ENCODE measurements around the gene APRT. TPM values are rescaled to one million over a fixed set of nuclear protein-coding genes. Genes with fewer than 3 reads are reported as not detected.

APRT gene
- total RNA-seq, 1 donor: 95.9 TPM

DNA sequence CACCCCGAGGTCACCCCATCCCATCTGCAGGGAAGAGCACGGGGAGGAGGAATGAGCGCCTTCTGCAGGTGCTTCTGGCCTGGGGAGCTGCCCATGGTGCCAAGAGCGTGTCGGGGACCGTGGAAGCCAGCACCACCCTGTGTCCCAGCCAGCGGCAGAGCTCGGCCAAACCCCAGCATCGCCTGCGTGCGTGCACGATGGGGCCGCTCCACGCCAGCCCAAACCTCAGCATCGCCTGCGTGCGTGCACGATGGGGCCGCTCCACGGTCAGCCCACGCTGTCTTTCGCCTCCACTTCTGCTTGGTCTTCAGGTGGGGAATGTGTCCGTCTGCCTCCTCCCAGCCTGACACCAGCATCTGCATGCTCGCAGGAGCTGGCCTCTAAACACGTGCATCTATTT lies 31.1 kb upstream of the APRT start:
- DNase-seq (ENCODE audit: low read depth in 2 of 3, low spot score in 2 of 3): no peak

GRCh38 chr16:88842308-88842756 lies 30.6 kb upstream of the APRT start:
- no peak for DNase-seq (ENCODE audit: low read depth in 2 of 3, low spot score in 2 of 3)

DNA sequence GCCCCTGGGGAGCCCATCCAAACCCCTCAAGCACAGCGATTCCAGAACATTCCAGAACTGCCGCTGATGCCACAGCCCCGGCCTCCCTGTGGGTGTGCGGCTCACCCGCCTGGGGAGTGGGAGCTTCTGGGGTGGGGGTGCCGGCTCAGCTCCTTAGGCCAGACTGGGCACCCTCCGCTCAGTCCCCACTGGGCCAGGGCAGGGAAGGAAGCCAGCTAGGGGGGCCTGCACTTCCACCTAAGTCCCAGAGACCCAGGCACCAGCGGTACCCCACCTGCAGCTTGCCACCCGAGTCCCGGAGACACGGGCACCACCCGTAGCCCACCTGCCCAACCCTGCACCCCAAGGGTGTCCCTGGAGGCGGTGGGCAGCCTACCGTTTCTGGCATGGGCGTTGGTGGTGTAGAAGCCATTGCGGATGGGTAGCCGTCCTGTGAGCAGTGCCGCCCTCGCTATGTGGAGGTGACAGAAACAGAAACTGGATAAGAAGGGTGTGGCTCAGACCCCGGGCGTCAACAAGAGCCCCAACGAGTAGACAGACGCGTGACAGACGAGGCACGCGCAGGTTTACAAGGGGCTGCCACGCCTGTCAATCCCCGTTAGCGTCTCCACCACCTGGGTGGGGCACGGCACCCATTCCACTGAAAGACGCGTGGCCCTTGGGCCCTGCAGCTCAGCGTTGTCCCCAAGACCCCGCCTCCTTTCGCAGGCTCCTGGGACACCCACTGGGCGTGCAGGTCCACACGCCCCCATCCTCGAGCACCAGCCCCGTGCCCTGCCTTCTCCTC lies 30.0 kb upstream of the APRT start:
- DNase-seq (ENCODE audit: low read depth in 2 of 3, low spot score in 2 of 3): no peak

DNA sequence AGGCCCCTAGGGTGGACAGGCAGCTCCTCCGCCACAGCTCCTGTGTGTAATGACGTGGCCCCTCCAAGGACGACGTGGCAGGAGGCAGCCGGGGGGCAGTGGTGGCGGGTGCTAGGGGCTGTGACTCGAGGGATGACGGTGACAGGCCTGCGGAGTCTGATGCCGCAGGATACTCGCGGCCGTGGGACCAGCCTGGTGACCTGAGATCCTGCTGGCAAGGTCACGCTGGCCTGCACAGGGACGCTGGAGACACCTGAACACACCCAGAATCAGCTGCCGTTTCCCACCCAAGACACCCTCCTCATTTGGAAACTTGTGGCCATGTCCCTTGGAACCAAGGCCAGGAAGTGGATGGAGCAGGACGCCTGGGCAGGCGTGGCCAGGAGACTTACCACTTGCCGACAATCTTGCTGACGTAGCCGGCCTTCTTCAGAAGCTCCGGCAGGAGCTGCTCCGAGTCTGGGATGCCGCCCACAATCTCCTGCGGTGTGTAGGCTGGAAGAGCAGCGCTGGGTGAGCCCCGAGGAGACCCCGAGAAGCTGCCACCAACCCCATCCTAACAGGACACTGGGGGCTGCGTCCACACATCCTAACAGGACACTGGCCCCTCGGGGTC lies 29.0 kb upstream of the APRT start:
- DNase-seq (ENCODE audit: low read depth in 2 of 3, low spot score in 2 of 3): no peak

DNA sequence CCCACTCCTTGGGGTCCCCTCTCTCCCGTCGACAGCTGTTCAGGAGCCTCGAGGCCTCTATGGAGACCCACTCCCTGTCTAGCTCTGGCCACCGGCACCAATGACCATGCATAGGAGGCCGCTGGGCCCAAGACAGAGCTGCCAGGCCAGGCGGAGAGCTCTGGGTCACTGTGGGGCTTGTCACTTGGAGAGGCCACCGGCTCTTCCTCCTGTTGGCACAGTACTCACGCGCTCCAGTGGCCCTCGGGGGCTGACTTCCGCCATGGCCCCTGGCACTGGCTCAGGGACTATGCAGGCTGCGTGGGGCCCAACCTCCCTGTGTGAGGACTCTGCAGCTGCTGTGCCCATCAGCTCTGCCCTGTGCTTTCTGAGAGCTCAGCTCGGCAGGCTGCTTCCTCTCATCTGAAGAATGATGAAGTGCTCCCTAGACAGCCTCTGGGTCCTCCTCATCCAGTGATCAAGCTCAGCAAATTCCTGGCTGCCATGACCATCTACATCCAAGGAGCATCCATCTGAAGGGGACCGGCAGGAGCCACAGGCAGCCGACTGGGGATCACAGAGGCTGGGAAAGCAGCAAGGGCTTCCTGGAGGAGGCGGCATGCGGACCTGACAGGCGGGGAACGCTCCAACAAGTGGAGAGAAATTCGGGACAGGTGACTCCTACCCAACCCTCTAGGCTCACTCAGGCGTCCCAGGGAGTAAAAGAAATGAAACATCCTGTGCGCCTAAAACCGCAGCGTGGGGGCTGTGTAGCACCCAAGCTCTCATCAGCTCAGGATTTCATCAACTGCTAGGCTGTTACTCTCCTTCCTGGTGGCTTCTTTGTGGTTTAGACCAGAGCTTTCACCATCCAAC lies 28.2 kb upstream of the APRT start:
- DNase-seq (ENCODE audit: low read depth in 2 of 3, low spot score in 2 of 3): no peak

DNA sequence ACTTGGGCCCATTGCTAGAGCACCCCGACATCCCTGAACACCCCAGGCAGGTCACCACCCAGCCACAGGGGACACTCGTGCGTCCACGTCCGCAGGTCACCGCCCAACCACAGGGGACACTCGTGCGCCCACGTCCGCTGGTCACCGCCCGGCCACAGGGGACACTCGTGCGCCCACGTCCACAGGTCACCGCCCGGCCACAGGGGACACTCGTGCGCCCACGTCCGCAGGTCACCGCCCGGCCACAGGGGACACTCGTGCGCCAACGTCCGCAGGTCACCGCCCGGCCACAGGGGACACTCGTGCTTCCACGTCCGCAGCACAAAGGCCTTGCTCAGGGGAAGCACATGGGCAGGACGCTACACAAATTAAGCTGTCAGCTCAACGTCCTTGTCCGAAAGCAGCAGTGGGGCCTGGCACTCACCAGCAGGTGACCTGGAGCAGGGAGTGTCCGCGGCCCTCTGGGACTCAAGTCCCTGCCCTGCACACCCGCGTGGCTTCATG lies 27.4 kb upstream of the APRT start:
- no peak for DNase-seq (ENCODE audit: low read depth in 2 of 3, low spot score in 2 of 3)

- no peak for DNase-seq (ENCODE audit: low read depth in 2 of 3, low spot score in 2 of 3)
These were observed 26.8 kb upstream of the APRT start for GRCh38 chr16:88838566-88838965.

- no peak for DNase-seq (ENCODE audit: low read depth in 2 of 3, low spot score in 2 of 3)
These were observed 26.1 kb upstream of the APRT start for GRCh38 chr16:88837806-88838205.

DNA sequence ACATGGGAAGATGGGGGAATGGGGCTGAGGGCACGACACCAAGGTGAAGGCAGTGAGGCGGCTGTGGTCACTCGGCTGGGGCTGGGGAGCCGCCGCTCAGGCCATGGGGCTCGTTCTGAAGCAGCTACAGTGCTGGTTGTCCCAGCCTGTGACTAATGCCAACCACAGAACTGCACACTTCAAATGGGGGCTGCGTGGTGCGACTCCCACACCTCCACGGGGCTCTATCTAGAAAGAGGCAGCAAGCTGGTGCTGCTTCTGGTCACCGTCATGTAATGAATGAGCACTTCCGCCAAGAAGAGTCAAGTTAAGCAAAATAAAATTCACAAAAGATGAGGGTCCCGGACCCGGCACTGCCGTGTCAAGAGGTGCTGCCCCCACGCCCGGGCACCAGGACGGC lies 25.1 kb upstream of the APRT start:
- no peak for DNase-seq (ENCODE audit: low read depth in 2 of 3, low spot score in 2 of 3)

- DNase-seq (ENCODE audit: low read depth in 2 of 3, low spot score in 2 of 3): no peak
These were observed 24.1 kb upstream of the APRT start for GRCh38 chr16:88835818-88836217.

GRCh38 chr16:88835383-88835782 lies 23.7 kb upstream of the APRT start:
- DNase-seq (ENCODE audit: low read depth in 2 of 3, low spot score in 2 of 3): no peak

DNA sequence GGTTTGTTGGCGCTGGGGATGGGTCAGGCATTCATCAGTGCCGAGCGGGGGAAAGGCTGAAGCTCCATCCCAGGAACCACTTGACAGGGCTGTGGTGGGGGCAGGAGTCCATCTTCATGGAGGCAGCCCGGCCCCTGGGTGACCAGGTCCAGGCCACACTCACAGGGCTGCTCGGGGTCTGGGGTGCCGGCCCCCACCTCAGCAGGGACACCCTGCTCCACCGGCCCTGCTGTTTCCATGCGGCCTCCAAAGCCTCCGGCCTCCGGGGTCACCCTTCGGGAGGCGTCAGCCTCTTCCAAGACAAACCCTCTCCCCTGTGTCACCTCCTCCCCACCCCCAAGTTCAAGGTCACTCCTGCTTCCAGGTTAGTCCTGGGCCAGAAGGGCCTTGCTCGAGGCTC lies 22.9 kb upstream of the APRT start:
- no peak for DNase-seq (ENCODE audit: low read depth in 2 of 3, low spot score in 2 of 3)

GRCh38 chr16:88833086-88833485 lies 21.4 kb upstream of the APRT start:
- no peak for DNase-seq (ENCODE audit: low read depth in 2 of 3, low spot score in 2 of 3)

- no peak for DNase-seq (ENCODE audit: low read depth in 2 of 3, low spot score in 2 of 3)
These were observed 20.1 kb upstream of the APRT start for GRCh38 chr16:88831838-88832237.

DNA sequence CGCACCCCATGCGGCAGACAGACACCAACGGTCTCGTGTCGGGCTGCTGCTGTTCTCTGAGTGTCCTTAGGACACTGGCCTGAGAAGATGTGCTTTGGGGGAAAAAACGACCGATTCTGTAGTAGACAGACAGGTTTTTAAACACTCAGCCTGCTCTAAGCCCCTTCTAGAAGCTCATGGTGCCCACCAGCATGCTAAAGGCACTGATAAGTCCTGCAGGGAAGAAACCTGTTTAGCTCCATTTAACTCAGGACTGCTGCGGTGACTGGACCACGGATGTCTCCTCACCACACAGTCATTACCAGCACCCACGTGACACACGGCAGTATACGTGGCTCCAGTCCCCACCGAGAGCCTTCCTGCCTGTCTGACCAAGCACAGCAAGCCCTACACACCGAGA lies 19.1 kb upstream of the APRT start:
- no peak for DNase-seq (ENCODE audit: low read depth in 2 of 3, low spot score in 2 of 3)

GRCh38 chr16:88830258-88830657 lies 18.5 kb upstream of the APRT start:
- no peak for DNase-seq (ENCODE audit: low read depth in 2 of 3, low spot score in 2 of 3)

GRCh38 chr16:88828711-88829110 lies 17.0 kb upstream of the APRT start:
- DNase-seq (ENCODE audit: low read depth in 2 of 3, low spot score in 2 of 3): no peak

- no peak for DNase-seq (ENCODE audit: low read depth in 2 of 3, low spot score in 2 of 3)
These were observed 16.0 kb upstream of the APRT start for GRCh38 chr16:88827727-88828126.

DNA sequence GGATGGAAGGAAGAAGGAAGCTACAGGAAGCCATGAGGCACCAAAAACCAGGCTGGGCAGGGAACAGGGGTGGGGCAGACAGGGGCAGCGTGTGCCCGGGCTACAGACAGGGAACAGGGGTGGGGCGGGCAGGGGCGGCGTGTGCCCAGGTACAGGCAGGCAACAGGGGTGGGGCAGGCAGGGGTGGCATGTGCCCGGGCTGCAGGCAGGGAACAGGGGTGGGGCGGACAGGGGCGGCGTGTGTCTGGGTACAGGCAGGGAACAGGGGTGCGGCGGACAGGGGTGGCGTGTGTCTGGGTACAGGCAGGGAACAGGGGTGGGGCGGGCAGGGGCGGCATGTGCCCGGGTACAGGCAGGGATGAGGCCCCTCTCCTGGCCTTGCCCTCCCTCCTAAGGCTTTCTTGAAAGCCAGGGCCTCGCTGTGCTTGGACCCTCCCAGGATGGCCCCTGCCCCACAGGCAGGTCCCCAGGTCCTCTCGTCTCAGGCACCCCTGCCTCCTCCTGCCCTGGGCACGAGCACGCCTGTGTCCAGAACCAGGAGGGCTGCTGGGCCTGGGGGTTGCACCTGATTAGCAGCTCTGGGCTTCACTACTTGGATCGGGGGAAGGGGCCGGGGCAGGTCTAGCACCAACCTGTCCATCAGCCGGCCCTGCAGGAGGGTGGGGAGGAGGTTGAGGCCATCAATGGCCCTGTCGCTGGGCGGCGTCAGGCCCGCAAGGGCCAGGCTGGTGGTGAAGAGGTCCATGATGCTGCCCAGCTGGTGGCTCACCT lies 14.5 kb upstream of the APRT start:
- DNase-seq (ENCODE audit: low read depth in 2 of 3, low spot score in 2 of 3): no peak

DNA sequence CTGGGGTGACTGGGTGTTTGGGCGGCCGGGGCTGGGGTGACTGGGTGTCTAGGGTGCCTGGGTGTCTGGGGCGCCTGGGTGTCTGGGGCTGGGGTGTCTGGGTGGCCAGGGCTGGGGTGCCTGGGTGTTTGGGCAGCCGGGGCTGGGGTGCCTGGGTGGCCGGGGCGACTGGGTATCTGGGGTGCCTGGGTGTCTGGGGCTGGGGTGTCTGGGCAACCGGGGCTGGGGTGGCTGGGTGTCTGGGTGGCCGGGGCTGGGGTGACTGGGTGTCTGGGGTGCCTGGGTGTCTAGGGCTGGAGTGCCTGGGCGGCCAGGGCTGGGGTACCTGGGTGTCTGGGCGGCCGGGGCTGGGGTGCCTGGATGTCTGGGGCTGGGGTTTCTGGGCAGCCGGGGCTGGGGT lies 13.4 kb upstream of the APRT start:
- DNase-seq (ENCODE audit: low read depth in 2 of 3, low spot score in 2 of 3): no peak
